GM18867 (cell line): Measurements from ENCODE around the gene FOXF2.

ENCODE experiments used
- ATAC-seq: cut with Tn5 transposase; IDR thresholded peaks from one replicate; pipeline ENCODE4 v1.9.1; 2021; ENCODE audit warnings: mild to moderate bottlenecking, moderate library complexity; ENCODE audit not compliant: unreplicated experiment

Gene FOXF2

DNA sequence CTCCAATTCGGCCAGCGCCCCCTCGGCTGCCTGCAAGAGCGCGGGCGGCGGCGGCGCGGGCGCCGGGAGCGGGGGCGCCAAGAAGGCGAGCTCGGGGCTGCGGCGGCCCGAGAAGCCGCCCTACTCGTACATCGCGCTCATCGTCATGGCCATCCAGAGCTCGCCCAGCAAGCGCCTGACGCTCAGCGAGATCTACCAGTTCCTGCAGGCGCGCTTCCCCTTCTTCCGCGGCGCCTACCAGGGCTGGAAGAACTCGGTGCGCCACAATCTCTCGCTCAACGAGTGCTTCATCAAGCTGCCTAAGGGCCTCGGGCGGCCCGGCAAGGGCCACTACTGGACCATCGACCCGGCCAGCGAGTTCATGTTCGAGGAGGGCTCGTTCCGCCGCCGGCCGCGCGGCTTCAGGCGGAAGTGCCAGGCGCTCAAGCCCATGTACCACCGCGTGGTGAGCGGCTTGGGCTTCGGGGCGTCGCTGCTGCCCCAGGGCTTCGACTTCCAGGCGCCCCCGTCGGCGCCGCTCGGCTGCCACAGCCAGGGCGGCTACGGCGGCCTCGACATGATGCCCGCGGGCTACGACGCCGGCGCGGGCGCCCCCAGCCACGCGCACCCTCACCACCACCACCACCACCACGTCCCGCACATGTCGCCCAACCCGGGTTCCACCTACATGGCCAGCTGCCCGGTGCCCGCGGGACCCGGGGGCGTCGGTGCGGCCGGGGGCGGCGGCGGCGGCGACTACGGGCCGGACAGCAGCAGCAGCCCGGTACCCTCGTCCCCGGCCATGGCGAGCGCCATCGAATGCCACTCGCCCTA, 963 bp downstream of the FOXF2 start:
- ATAC-seq, result no peak

GRCh38 chr6:1390946-1391799, 1.8 kb downstream of the FOXF2 start:
- ATAC-seq, result no peak

DNA sequence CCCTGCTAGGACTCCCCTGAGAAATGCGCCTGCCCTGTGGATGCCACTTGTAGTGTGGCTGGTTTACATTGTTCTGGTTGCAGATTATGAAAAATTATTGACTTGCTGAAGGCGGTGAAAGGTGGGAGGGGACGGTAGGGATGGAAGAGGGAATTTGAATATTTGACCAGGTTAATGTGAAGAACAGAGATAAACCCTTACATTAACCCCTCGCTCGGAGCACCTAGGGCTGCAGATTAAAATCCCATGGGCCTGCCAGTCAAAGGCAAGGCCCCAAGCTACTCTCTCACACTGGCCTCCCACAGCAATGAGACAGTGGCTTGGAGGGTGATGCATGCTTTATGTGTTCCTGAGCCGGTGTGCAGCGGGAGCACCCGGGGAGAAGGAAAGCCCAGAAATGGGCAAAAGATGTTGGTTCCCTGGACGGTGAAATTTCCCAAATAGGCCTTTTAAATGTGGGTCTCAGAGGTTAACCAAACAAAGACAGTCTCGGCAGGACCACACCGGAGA, 2.5 kb downstream of the FOXF2 start:
- ATAC-seq, result no peak

GRCh38 chr6:1392813-1393640, 3.7 kb downstream of the FOXF2 start:
- ATAC-seq, result no peak

DNA sequence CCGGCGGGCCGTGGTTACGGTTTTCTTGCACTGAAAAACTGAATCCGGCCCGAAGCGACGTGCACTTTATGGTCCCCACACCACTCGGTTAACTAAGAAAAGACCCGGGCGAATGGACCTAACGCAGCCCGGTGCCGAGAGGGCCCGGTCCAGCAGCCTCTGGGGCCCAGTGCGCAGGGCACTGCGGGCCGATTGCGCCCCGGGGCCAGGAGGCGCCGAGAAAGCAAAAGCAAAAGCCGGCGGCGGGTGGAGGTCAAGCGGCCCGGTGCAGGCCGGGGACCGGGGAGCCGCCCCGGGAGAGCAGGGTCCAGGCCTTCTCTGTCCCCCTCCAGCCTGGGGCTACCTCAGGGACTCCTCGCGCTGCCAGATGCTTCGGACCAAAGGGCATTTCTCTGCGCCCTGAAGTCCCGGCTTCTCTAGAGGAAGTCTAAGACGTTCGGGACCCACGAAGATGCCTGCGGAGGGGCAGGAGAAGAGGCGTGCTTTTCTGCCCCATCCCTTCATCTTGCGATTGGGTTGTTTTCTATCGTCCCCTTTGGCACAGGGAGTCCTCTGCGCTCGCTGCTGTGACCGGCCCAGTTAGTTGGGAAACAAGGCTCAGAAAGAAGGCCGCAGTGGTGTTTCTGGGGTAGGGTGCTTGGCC, 4.4 kb downstream of the FOXF2 start:
- ATAC-seq, result no peak

DNA sequence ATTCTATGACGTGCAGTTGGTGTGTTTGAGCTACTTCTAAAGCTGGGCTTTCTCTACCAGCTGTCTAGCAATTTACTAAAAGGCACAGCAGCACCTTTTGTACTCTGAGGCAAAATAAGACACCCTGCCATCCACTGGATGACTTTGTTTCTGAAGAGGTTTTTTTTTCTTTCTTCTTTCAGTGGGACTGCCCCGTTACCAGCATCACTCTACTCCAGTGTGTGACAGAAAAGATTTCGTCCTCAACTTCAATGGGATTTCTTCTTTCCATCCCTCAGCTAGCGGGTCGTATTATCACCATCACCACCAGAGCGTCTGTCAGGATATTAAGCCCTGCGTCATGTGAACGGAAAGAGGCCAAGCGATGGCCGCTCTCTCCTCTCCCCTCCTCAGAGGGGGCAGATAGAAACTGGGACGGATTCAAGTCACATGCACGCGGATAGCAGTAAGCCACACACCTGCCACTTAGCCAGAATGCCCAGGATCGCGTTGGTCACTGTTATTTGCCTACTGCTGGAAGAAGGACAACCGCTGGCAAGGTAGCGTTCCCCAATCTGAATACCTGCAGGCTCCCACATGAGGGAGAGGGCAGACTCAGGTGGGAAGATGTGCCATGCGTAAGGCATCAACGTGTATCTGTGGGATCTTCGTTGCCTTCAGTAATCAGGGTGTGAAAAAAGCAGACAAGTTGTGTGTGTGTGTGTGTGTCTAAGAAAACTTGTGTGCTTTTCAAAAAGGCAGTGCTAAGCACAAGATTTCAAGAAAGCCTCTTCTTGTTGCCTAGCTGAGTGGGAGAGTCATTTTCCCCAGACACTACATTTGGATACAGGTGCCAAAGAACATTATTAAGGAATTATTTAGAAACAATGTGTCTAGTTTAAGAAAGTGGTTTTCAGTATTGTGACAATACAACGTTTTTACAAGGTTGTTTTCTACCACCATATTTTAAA, 5.4 kb downstream of the FOXF2 start:
- ATAC-seq, result no peak

DNA sequence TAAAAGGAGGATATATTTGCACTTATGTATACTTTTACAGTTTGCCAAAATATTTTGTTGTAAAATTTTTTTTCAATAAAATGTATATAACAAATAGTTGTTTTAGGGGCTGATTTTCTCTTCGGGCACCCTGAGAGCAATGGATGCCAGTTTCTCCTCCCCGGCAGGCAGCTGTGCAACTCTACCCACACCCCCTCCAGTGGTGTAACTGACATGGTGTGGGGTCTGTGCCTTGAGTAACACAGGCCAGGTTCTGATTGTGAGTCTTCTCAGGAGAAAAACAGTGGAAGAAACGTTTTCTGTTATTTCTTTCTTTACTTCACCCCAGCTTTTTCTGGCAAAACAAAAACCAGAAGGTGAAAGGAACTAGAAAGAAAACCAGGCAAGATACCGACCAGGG, 6.1 kb downstream of the FOXF2 start:
- ATAC-seq, result no peak

GRCh38 chr6:1395941-1396908, 6.8 kb downstream of the FOXF2 start:
- no peak for ATAC-seq

DNA sequence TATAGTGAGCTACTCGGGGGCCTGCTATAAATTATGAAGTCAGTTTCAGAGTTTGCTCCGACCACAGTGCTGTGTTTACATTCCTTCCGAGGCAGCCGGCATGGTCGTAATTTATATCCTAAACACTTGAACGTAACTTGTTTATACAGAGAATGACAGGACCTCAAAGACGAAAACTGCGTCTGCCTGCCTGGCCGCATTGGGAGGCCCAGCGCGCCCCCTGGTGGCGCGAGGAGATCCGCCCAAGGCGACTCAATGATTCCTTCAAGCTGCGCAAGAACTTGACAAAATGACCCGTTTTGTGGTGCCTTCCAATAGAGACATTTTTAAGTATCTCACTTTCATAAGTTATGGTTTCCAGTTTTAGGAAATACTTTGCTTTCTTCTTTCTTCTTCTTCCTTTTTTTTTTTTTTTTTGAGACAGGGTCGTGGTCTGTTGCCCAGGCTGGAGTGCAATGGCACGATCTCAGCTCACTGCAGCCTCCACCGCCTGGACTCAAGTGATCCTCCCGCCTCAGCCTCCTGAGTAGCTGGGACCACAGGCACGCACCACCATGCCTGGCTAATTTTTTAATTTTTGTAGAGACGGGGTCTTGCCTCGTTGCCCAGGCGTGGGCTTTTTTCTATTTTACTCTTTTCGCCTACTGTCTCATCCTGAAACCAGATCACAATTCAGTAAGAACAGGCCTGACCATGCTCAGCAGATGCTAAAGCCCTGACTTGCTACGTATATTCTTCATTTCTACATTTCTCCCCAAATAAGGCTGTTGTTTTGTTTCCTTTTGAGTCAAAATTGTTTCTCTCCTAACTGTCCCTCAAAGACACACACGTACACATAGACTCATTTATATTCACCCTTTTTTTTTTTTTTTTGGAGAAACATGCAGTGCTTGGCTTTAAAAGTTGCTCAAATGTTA, 7.8 kb downstream of the FOXF2 start:
- ATAC-seq, result peak; percentile 65

- ATAC-seq, result no peak
Measured at GRCh38 chr6:1399085-1399780, 9.9 kb downstream of the FOXF2 start.

GRCh38 chr6:1400126-1400850, 10.9 kb downstream of the FOXF2 start:
- ATAC-seq, result no peak

DNA sequence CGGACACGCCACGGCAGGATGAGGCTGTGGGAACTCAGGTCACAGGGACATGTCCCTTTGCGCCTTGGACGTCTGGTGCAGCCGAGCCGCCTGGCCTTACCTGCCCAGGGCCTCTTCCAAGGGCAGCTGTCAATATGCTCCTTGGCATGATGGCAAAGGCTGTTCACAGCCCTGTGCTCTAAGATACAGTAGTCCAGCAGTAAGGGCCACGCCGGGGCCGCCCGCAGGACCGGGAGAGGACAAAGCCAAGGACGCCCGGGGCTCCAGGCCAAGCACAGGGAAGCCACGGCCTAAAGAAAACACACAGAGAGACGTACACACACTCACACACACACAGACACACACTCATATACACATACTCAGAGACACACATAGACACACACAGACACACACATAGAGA, 13.0 kb downstream of the FOXF2 start:
- no peak for ATAC-seq

DNA sequence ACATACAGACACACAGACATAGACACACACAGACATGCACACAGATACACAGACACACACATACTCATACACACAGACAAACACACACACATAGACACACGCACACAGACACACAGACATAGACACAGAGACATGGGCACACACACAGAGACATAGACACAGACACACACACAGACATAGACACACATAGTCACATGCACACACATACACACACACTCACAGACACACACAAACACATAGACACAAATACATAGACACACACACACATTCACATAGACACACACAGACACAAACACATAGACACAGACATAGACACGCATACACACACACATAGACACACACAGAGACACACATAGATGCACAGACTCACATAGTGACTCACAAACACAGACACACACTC, 13.5 kb downstream of the FOXF2 start:
- ATAC-seq, result no peak

DNA sequence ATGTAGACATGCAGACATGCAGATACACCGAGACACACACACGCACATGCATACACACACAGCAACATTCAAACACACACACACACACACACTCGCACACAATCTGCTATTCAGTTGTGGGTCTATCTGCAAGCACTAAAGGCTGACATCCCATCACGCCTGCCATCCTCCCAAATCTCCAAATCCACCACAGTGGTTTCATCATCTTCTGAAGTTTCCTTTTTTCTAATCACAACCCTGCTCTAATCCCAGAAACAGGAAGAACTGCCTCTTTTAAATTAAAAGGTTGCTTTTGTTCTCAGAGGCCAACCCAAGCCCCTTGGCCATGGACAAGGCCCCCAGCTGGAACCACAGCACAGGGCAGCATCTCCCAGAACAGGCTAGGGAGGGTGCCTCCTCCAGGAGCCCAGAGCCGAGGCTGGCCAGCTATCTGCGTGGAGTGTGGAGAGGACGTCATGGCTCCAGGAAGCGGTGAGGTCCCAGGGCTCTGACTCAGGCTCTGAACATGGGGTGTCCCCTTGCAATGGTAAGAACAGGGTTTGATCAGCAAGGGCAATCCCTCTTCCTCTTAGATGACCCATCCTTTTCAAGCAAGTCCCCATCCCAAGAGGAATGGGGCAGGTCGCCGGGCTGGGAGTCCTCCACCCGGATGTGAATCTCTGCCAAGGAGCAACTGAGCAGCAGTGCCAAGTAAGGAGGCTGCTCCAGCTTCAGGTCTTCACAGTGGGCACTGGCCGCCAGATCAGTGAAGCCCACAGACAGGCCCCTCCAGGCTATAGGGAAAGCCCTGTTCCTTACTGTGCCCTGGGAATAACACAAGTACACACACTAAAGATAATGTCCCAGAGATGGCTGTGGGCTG, 14.7 kb downstream of the FOXF2 start:
- no peak for ATAC-seq

GRCh38 chr6:1404713-1405098, 15.3 kb downstream of the FOXF2 start:
- no peak for ATAC-seq
